ENCODE data around the gene MRPL55.

The MRPL55 gene

GRCh38 chr1:228082918-228083870, 25.9 kb downstream of the MRPL55 start:
- no peak for DNase-seq

- DNase-seq: peak; percentile 30
Measured at GRCh38 chr1:228082214-228082917, 26.7 kb downstream of the MRPL55 start, which contains the start of gene ARF1. Gene ARF1 (plus strand): TSS chr1:228082708. CDS start chr1:228097115, 14,407 bp downstream.

- DNase-seq: no peak
Measured at GRCh38 chr1:228081578-228082213, 27.4 kb downstream of the MRPL55 start.

GRCh38 chr1:228081144-228081543, 28.0 kb downstream of the MRPL55 start:
- DNase-seq: no peak

- no peak for DNase-seq
Measured at GRCh38 chr1:228079601-228080263, 29.4 kb downstream of the MRPL55 start.

GRCh38 chr1:228079013-228079412, 30.1 kb downstream of the MRPL55 start:
- DNase-seq: no peak

- DNase-seq: no peak
Measured at GRCh38 chr1:228077565-228078330, 31.4 kb downstream of the MRPL55 start.

- no peak for DNase-seq
Measured at GRCh38 chr1:228076796-228077430, 32.2 kb downstream of the MRPL55 start.

GRCh38 chr1:228075801-228076271, 33.3 kb downstream of the MRPL55 start:
- no peak for DNase-seq

GRCh38 chr1:228074954-228075730, 34.0 kb downstream of the MRPL55 start:
- no peak for DNase-seq

- no peak for DNase-seq
Measured at GRCh38 chr1:228073857-228074545, 35.1 kb downstream of the MRPL55 start.

- no peak for DNase-seq
Measured at GRCh38 chr1:228073061-228073856, 35.8 kb downstream of the MRPL55 start.

- DNase-seq: no peak
Measured at GRCh38 chr1:228072658-228073043, 36.4 kb downstream of the MRPL55 start.

- DNase-seq: no peak
Measured at GRCh38 chr1:228071839-228072657, 37.1 kb downstream of the MRPL55 start.

- no peak for DNase-seq
Measured at GRCh38 chr1:228070851-228071250, 38.2 kb downstream of the MRPL55 start.

- DNase-seq: no peak
Measured at GRCh38 chr1:228070173-228070572, 38.9 kb downstream of the MRPL55 start.

GRCh38 chr1:228068359-228068758, 40.7 kb downstream of the MRPL55 start:
- no peak for DNase-seq
